ENCODE results near the gene PDE8B. TPM values are rescaled to one million over a fixed set of nuclear protein-coding genes. Genes with fewer than 3 reads are reported as not detected.
A peak's percentile ranks its signal among the peaks of the same experiment; 100 is the strongest.

The PDE8B gene
- polyA plus RNA-seq, 5 donors = 4.6 to 8.5 (median 6.8) TPM

DNA sequence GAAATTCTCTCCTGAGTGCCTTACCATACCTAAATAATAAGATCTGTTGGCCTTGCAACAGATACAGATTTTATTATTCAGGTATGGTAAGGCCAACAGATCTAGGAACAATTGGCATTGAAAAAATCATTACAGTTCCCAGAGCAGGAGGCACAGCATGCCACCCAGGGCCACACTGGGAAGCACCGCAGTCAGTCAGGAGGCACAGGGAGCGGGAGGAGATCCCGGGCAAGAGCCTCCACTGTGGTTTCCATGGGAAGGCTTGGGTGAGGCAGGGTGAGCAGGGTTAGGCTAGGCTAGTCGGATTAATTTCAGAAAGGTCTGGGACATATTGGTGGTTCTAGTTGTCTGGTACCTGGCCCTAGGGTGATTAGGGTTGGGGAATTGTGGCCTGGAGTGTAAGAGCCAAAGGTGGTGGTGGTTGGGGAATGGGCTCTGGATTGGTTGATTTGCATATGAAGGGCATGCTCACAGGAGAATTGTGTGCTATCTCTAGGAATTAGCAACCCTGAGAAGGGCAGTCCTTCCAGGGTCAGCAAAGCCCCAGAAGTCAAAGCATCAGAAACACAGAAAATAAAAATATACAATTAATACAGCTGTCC, 111.4 kb downstream of the PDE8B start:
- no peak for DNase-seq

DNA sequence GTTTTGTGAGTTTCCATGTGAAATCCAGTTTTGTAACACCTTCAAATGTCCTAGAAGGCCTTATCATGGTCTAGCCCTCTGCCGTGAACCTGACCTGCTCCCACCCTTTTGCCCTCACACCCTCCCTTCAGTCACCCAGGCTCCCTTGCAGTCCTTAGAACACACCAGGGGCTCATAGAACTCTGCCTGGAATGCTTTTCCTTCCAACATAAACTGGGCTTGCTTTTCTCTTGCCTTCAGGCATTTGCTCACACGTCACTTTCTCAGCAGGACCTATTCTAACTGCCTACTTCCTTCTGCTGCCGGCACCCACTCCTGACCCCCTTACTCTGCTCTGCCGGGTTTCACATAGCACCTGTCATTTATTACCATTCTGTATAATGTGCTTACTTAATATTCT, 111.9 kb downstream of the PDE8B start:
- DNase-seq = no peak

- DNase-seq = no peak
These were observed 115.6 kb downstream of the PDE8B start for GRCh38 chr5:77325921-77326541.

GRCh38 chr5:77326986-77327734, 116.7 kb downstream of the PDE8B start:
- DNase-seq = no peak

DNA sequence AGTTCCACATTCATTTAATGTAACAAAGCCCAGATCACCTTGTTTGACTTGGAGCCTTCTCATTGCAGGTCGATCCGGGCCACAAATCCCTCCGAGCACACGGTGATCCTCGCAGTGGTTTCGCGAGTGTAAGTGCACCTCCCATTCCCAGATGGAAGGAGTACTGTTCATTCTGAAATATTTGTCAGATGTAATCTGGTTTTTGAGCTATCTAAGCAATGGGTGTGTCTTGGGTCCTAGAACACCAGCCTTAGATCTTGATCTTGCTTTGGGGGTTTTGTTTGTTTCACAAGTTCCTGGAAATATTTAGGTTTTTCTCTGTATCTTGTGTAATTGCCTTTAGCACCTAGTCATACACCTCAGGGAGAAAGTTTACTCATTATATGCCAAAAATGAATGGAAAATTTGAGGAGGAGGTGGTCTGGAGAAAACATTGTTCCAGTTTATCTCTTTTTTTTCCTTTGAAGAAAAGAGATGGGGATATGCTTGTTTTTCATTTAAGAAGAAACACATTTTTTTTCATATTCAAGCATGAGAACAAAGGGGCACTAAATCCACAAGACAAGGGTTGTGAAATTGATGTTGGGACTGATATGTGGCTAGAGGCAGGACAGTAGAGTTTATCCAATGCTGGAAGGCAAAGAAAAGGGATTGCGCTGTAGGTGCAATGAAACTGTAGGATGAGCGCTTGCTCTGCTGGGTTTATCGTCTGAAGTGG, 118.6 kb downstream of the PDE8B start:
- no peak for DNase-seq

DNA sequence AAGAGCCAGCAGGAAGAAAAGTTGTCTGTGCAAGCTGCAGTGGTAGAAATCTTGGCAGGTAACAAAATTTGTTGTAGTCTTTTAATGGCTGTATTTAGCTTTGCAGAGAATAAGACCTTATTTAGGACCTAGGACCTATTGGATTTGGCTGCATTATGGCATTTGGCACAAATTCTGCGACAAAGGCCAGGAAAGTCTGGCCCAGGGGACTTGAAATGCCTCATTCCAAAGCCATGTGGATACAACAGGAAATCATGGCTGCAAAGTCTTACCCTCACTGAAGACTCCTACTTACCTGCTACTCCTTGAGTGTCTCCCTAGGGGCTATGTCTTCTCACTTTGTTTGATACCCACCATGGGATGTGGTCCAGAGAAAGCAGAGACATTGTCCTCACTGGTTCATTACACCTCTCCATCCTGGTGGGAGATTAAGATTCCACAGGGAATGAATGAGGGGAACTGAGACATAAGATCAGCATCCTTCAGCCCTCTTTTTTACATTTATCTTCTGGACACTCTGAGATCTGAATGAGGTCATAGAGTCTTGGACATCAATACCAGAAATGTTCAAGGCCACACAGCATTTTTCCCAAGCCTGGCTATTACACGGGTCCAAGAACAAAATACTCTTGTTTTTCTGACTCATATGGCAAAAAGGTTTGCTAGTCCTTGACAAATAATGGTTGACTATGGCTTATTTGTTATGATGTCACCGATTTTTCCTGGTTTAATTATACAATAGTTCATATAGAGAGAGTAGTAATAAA, 119.4 kb downstream of the PDE8B start:
- DNase-seq = no peak

DNA sequence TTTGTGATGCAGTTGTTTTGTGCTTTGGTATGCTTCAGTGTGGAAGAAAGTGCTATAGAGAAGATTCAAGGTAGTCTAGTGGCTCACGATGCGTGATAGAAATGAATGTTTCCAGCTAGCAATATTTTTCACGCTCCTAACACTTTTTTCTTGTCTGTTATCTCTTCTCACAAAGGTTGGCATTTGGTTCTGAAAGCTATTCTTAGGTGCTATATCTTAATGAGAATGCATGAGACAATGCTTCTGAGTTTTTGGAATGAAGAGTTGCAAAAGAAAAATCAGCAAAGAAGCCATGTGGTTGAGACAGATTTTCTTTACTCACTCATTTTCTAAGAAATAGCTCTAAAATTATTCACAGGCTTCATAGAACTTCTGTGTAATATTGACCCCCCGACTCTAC, 122.6 kb downstream of the PDE8B start:
- DNase-seq = no peak

DNA sequence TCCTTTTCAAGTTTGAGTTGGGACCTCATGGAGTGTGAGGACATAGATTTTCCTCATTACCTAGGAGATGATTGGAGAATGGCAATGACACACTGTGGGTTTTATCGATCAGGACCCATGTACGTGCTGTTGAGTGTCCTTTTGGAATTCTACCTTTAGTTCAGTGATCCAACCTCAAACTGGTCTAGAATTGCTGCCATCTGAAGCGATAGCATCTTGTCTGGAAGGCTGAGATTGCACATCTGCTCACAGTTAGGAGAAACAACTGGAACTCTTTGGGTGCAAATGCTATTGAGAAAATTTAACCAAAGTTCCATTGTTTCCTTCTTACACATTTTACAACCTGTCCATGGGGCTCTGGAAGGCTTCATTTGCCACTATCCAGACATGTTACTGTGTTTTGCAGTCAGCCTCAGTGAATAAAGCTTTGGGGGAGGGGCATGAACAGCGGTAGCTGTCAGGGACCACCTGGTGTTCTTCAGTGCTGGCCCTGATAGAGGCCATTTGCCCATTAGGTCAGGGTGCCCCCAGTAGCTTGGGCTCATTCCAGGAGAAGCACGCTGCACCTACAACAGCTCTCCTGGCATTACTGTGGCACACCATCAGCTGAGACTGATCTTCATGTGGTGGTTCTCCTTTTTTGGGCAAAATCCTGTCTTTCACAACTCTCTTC, 123.1 kb downstream of the PDE8B start:
- DNase-seq = no peak

DNA sequence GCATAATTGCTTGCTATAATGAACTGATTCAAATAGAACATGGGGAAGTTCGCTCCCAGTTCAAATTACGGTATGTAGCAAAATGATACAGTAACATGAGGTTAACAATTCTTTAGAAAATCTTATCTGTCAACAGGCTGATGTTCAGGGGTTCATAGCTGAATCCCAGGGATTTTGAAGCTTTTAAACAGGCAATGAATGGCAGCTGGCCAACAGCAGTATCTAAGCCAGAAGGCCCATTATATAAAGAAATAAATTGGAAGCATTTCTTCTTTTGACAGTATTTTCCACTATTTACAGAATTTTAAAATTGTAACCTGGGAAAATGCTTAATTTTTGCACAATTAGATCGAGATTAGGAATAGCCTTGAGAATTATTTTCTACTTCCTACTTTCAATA, 126.8 kb downstream of the PDE8B start:
- no peak for DNase-seq

GRCh38 chr5:77337686-77338085, 127.2 kb downstream of the PDE8B start:
- DNase-seq = no peak

- DNase-seq = no peak
These were observed 128.9 kb downstream of the PDE8B start for GRCh38 chr5:77339337-77339890.

DNA sequence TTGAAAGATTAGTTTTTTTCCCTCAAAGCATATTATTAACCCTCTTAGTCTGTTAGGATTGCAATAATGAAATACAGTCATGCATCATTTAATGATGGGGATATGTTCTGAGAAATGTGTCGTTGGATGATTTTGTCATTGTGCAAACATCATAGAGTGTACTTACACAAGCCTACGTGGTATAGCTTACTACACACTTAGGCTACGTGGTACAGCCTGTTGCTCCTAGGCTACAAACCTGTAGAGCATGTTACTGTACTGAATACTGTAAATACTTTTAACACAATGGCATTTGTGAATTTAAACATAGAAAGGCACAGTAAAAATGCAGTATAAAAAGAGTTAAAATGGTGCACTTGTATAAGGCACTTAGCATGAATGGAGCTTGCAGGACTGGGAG, 132.7 kb downstream of the PDE8B start:
- no peak for DNase-seq

DNA sequence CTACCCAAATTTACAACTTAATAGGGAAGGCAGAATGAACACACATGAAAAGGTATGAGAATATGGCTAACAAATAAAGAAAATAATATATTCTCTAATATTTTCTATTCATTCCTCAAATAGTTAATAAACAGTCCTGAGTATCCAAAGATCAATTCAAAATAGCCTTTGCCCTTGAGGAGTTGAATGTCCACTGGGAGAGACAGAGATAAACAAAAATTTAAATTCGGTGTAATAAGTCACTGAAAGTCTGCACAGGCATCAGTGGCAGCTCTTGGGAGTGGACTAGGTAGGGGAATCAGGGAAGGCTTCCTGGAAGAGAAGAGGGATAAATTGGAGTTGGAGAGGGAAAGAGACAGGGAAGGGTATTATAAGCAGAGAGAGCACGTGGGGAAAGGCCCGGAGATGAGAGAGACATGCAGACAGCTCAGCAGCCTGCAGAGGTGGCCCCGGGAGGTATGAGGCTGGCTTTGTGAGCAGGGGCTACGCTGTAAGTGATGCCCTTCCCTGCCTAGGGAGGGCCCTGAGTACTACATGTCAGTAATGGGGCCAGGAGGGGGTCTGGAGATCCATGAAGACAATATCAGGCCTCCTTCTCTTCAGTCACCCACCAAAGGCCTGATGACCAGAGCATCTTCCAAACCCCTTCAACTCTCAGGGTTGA, 137.1 kb downstream of the PDE8B start:
- no peak for DNase-seq

GRCh38 chr5:77353251-77353650, 142.8 kb downstream of the PDE8B start:
- no peak for DNase-seq

- no peak for DNase-seq
These were observed 144.0 kb downstream of the PDE8B start for GRCh38 chr5:77354454-77354853.

GRCh38 chr5:77355080-77355479, 144.6 kb downstream of the PDE8B start:
- no peak for DNase-seq

DNA sequence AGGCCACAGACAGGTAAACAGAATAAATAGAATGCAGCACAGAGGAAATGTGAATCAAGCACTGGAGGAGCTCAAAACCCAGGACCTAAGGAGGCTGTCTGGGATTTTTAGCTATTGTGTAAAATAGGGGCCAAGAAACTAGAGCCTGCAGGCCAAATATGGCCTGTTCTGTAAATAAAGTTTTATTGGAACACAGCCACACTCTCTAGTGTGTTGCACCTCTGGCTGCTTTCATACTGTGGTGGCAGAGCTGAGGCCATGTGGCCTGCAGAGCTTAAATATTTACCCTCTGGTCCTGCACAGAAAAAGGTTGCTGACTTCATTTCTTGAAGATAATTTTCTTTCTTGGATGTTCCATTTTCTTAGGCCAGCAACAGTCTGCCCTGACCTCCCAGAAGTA, 145.3 kb downstream of the PDE8B start:
- no peak for DNase-seq

- no peak for DNase-seq
These were observed 146.3 kb downstream of the PDE8B start for GRCh38 chr5:77356740-77357139.

GRCh38 chr5:77358255-77359205, 148.1 kb downstream of the PDE8B start:
- peak in 1 of 2 donors; percentile 24 for DNase-seq

Measured in right lung (tissue), 5 donors.